Measurements from ENCODE around the gene SHFL. TPM values are rescaled to one million over a fixed set of nuclear protein-coding genes. Genes with fewer than 3 reads are reported as not detected.

Gene SHFL
- total RNA-seq, 2 experiments from 2014 or later: 21.9 to 28.5 TPM

- Histone ChIP-seq H3K27ac (ENCODE audit: low read depth, low read length, poor library complexity, severe bottlenecking) (no peak overlapping the region), H3K9me3 (ENCODE audit: low read length) (no peaks in the 10 kb centered on the region), H3K4me2 (ENCODE audit: low read length) (no peak overlapping the region), H3K79me2 (ENCODE audit: insufficient read depth, low read depth, low read length) (peaks cover 2% of the 10 kb centered on the region; the same call in 1 of the 2 replicates), H3K9me2 (ENCODE audit: insufficient read depth, low read length) (no peaks in the 10 kb centered on the region), H4K20me1 (ENCODE audit: insufficient read depth, low read length) (no peaks in the 10 kb centered on the region), H2AFZ (ENCODE audit: low read length) (no peak overlapping the region), H3K4me3 (ENCODE audit: low read depth, low read length, poor library complexity, severe bottlenecking) (no peak overlapping the region), H3K36me3 (ENCODE audit: insufficient read depth, low read length) (peaks cover 51% of the 10 kb centered on the region), H3K4me1 (ENCODE audit: insufficient read depth, low read length, poor library complexity, severe bottlenecking) (no peaks in the 10 kb centered on the region)
- DNase-seq (ENCODE audit: low spot score): no peak
- no peak for TF ChIP-seq EZH2phosphoT487 (IDR thresholded peaks at IDR 0.05; ENCODE audit: borderline replicate concordance, low read depth, low read length)
- no peak for TF ChIP-seq CTCF (conservative IDR thresholded peaks at IDR 0.05; ENCODE audit: low read length)
- ChIA-PET POLR2A (no interaction called here), CTCF (ENCODE audit: unreplicated experiment) (no interaction called here)
- intact Hi-C loops (cut with micrococcal nuclease; ENCODE audit: unreplicated experiment): no loop called here
- BruUV-seq (replicated peaks): no TSS peak
Measured at GRCh38 chr19:10124429-10124828, 38.3 kb downstream of the SHFL start.

- no peaks in the 10 kb centered on the region for H3K79me2 ChIP-seq (ENCODE audit: insufficient read depth, low read depth, low read length)
- H3K4me3 ChIP-seq (ENCODE audit: low read depth, low read length, poor library complexity, severe bottlenecking): no peak overlapping the region
- POLR2A ChIA-PET: no interaction called here
- H3K9me3 ChIP-seq (ENCODE audit: low read length): no peaks in the 10 kb centered on the region
- H3K4me2 ChIP-seq (ENCODE audit: low read length): no peak overlapping the region
- H3K27ac ChIP-seq (ENCODE audit: low read depth, low read length, poor library complexity, severe bottlenecking): no peak overlapping the region
- TF ChIP-seq EZH2phosphoT487 (IDR thresholded peaks at IDR 0.05; ENCODE audit: borderline replicate concordance, low read depth, low read length) (no peak), CTCF (conservative IDR thresholded peaks at IDR 0.05; ENCODE audit: low read length) (no peak)
- H2AFZ ChIP-seq (ENCODE audit: low read length): no peak overlapping the region
- CTCF ChIA-PET (ENCODE audit: unreplicated experiment): no interaction called here
- no peaks in the 10 kb centered on the region for H4K20me1 ChIP-seq (ENCODE audit: insufficient read depth, low read length)
- intact Hi-C loops (cut with micrococcal nuclease; ENCODE audit: unreplicated experiment): no loop called here
- no peak for DNase-seq (ENCODE audit: low spot score)
- no peaks in the 10 kb centered on the region for H3K4me1 ChIP-seq (ENCODE audit: insufficient read depth, low read length, poor library complexity, severe bottlenecking)
- H3K36me3 ChIP-seq (ENCODE audit: insufficient read depth, low read length): peaks cover 69% of the 10 kb centered on the region
- no peaks in the 10 kb centered on the region for H3K9me2 ChIP-seq (ENCODE audit: insufficient read depth, low read length)
- BruUV-seq (replicated peaks): no TSS peak
Measured at GRCh38 chr19:10126213-10126639, 40.1 kb downstream of the SHFL start.

GRCh38 chr19:10132905-10133304, 46.8 kb downstream of the SHFL start:
- H3K4me3 ChIP-seq (ENCODE audit: low read depth, low read length, poor library complexity, severe bottlenecking): no peak overlapping the region
- H3K27ac ChIP-seq (ENCODE audit: low read depth, low read length, poor library complexity, severe bottlenecking): no peak overlapping the region
- H4K20me1 ChIP-seq (ENCODE audit: insufficient read depth, low read length): no peaks in the 10 kb centered on the region
- no peak overlapping the region for H3K4me2 ChIP-seq (ENCODE audit: low read length)
- peaks cover 97% of the 10 kb centered on the region for H3K36me3 ChIP-seq (ENCODE audit: insufficient read depth, low read length)
- no peaks in the 10 kb centered on the region for H3K9me3 ChIP-seq (ENCODE audit: low read length)
- H3K4me1 ChIP-seq (ENCODE audit: insufficient read depth, low read length, poor library complexity, severe bottlenecking): no peaks in the 10 kb centered on the region
- no peaks in the 10 kb centered on the region for H3K9me2 ChIP-seq (ENCODE audit: insufficient read depth, low read length)
- no peaks in the 10 kb centered on the region for H3K79me2 ChIP-seq (ENCODE audit: insufficient read depth, low read depth, low read length)
- DNase-seq (ENCODE audit: low spot score): no peak
- intact Hi-C loops (cut with micrococcal nuclease; ENCODE audit: unreplicated experiment): no loop called here
- no peak overlapping the region for H2AFZ ChIP-seq (ENCODE audit: low read length)
- ChIA-PET CTCF (ENCODE audit: unreplicated experiment) (no interaction called here), POLR2A (no interaction called here)
- TF ChIP-seq EZH2phosphoT487 (IDR thresholded peaks at IDR 0.05; ENCODE audit: borderline replicate concordance, low read depth, low read length) (no peak), CTCF (conservative IDR thresholded peaks at IDR 0.05; ENCODE audit: low read length) (no peak)
- no TSS peak for BruUV-seq (replicated peaks)
